NCI-H2029 treated with DMSO at 0.1 percent for 48 hours (cell line): Measurements from ENCODE around the gene SPDYE18.
"Not testable (repeated sequence)": the region's sequence is repeated elsewhere in the genome, so short reads cannot be mapped to it uniquely, and the experiment has no call there.

Experiments used
- DNase-seq: peaks from one replicate; lab custom pipeline; 2025; lab: John Stamatoyannopoulos, UW

Gene SPDYE18, protein sequence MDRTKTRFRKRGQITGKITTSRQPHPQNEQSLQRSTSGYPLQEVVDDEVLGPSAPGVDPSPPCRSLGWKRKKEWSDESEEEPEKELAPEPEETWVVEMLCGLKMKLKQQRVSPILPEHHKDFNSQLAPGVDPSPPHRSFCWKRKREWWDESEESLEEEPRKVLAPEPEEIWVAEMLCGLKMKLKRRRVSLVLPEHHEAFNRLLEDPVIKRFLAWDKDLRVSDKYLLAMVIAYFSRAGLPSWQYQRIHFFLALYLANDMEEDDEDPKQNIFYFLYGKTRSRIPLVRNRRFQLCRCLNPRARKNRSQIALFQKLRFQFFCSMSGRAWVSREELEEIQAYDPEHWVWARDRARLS

GRCh38 chr7:77062557-77062956 is at the start of gene SPDYE18:
SPDYE18 (minus strand) TSS chr7:77062558; CDS start chr7:77060512, 2,046 bp downstream.
- not testable (repeated sequence) for DNase-seq

- DNase-seq = not testable (repeated sequence)
Observed at GRCh38 chr7:77108362-77108761, 46.0 kb upstream of the SPDYE18 start.

DNA sequence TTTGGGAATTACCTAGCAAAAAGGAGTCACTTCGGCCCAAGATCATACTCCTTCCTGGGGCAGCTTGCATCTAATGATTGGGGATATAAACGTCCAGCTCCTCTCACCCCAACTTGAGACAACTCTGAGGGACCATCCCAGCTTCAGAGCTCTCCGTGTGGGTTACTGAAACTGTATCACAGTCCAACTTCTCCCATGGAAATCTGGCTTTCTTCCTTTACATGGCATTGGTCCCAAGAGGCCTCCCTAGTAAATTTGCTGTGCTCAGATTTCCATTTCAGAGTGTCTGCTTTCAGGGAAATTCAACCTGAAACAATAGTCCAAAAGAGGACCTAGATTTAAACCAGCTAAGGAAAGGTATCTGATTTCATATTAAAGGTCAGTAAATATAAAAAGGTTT is 45.3 kb upstream of the SPDYE18 start:
- not testable (repeated sequence) for DNase-seq

DNA sequence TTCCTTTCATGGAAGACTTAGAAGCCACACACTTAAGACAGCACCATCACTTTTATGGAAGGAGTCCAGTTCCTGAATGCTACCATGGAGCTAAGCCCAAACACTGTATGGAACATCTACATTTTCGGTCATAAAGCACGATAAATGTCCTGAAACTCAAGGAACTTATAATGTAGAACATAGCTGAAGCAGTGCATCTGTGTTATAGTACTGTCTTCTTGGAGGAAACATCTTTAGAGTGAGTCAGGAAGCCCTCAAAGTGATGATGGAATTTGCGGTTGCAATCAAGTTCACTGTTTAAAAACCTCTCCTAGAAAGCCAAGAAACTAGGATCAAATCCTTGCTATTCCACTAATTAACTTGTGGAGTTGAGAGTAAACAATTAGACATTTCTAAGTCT is 43.5 kb upstream of the SPDYE18 start:
- not testable (repeated sequence) for DNase-seq

DNA sequence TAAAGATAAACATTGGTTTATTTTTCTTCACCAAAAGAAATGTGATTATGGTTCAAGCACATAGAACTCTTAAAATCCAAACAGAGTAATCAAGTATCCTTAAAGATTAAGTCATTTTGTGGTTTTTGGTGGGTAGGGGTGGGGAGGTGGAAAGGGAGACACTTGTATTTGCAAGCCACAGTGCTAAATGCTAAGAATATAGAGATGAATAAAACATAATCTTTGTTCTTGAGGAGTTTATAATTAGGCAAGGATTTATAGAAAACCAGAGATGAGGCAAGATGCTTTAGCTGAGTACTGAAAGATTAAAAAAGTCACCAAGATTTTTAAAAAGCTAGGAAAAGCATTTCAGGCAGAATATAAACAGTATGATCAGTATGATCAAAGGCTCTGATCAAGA is 40.3 kb upstream of the SPDYE18 start:
- not testable (repeated sequence) for DNase-seq

GRCh38 chr7:77101187-77101586 is 38.8 kb upstream of the SPDYE18 start:
- DNase-seq = not testable (repeated sequence)

DNA sequence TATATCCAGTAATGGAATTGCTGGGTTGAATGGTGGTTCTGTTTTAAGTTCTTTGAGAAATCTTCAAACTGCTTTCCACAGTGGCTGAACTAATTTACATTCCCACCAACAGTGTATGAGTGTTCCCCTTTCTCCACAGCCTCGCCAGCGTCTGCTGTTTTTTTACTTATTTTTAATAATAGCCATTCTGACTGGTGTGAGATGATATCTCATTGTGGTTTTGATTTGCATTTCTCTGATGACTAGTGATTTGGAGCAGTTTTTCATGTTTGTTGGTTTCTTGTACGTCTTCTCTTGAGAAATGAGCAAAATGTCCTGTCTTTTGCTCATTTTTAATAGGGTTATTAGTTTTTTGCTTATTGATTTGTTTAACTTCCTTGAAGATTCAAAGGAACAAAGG is 38.1 kb upstream of the SPDYE18 start:
- not testable (repeated sequence) for DNase-seq

GRCh38 chr7:77092301-77092700 is 29.9 kb upstream of the SPDYE18 start:
- not testable (repeated sequence) for DNase-seq

DNA sequence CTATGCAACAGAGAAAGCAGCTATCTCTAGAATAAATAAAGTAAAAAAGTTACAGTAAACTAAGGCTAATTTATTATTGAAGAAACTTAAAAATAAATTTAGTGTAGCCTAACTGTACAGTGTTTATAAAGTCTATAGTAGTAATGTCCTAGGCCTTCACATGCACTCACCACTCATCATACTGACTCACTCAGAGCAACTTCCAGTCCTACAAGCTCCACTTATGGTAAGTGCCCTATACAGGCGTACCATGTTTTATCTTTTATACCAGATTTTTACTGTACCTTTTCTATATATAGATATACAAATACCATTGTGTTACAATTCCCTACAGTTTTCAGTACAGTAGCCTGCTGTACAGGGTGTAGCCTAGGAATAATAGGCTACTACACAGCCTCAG is 19.8 kb upstream of the SPDYE18 start:
- DNase-seq = not testable (repeated sequence)

GRCh38 chr7:77080236-77080635 is 17.9 kb upstream of the SPDYE18 start:
- DNase-seq = not testable (repeated sequence)

GRCh38 chr7:77079624-77080023 is 17.3 kb upstream of the SPDYE18 start:
- not testable (repeated sequence) for DNase-seq

DNA sequence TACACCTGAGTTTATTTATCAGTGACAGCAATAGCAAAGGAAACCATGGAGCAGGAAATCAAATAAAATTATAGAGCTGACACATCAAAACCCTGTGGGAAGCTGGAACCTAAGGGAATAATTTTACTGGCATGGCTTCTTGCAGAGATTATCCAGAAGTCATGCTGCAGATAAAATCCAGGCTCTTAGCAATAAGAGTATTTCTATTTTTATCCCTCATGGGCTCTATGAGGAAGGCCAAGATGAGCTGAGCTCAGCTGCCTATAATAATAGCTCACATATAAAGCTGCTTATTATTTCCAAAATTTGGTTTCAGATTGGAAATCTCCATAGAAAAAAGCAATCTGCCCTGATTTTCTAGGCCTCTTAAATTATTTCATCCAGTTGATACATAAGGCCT is 16.8 kb upstream of the SPDYE18 start:
- DNase-seq = not testable (repeated sequence)

DNA sequence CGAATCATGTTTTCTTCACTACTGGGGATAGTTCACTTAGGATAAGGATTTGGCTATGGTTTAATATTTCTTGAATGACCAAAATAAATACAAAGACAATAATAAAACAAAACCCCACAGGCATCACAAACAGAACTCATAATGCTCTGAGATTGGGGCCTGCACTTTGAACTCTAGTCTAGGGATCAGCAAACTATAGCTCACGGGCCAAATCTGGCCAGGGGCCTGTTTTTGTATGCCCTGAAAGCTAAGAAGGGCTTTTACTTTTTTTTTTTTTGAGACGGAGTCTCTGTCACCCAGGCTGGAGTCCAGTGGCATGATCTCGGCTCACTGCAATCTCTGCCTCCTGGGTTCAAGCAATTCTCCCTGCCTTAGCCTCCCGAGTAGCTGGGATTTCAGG is 14.7 kb upstream of the SPDYE18 start:
- not testable (repeated sequence) for DNase-seq

GRCh38 chr7:77074786-77075396 is 12.5 kb upstream of the SPDYE18 start:
- not testable (repeated sequence) for DNase-seq

- DNase-seq = not testable (repeated sequence)
Observed at GRCh38 chr7:77071108-77071507, 8.8 kb upstream of the SPDYE18 start.

DNA sequence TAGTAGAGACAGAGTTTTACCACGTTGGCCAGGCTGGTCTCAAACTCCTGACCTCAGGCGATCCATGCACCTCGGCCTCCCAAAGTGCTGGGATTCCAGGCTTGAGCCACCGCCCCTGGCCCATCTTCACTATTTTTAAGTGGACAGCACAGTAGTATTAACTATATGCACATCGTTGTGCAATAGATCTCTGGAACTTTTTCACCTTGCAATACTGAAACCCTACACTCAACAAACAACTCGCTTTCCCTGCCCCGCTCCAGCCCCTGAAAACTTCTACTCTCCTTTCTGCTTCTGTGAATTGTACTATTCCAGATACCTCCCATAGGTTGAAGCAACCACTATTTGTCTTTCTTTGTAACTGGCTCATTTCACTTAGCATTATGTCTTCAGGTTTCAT is 3.5 kb upstream of the SPDYE18 start:
- not testable (repeated sequence) for DNase-seq

DNA sequence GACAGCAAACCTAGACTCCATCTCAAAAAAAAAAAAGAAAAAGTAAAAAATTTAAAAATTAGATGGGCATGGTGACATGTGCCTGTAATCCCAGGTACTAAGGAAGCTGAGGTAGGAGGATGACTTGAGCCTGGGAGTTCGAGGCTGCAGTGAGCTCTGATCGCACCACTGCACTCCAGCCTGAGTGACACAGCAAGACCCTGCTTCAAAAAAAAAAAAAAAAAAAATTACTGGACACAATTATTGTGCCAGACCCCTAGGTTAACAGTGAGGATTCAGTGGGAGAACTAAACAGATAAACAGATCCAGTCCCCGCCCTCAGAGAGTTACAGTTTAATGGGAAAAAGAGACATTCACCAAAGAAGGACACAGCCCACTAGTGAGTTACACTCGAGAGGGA is 1.4 kb upstream of the SPDYE18 start:
- DNase-seq = not testable (repeated sequence)

GRCh38 chr7:77032261-77032660 is 30.1 kb downstream of the SPDYE18 start, which contains the start of gene SPDYE17:
SPDYE17 (minus strand) TSS chr7:77032361; CDS start chr7:77030570, 1,791 bp downstream.
- not testable (repeated sequence) for DNase-seq

GRCh38 chr7:77026349-77026748 is 36.0 kb downstream of the SPDYE18 start:
- not testable (repeated sequence) for DNase-seq

DNA sequence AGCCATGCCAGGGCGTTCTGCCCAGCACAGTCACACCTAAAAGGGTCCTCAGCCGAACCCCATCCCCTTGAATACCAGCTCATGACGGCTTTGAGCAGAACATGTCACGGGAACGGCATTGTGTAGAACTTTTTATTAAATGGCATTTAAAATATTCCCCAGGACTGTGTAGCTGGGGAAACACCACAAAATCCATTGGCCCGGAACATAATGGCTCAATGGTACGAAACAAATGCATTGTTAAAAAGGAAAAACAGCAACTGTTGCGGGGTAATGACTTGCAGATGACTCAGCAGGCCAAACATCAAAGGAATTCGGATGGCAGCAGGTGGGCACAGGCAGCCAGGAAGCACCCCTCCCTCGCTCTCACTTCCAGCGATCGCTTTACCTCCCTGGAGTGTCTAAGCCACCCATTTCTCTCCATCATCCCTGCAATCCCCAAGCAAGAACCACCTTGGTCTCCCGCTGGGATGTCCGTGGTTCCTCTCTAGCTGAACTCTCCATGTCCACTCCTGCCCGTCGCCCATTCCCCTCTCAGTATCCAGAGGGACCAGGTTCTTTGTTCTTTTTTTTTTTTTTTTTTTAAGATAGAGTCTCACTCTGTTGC is 52.2 kb downstream of the SPDYE18 start:
- not testable (repeated sequence) for DNase-seq

GRCh38 chr7:77008000-77008399 is 54.4 kb downstream of the SPDYE18 start:
- not testable (repeated sequence) for DNase-seq
